GM12878 (cell line): ENCODE results near the gene DNAJC7. TPM values are rescaled to one million over a fixed set of nuclear protein-coding genes. Genes with fewer than 3 reads are reported as not detected.

Experiments used
- ATAC-seq: fragments of 200-7000 bp; cut with Tn5 transposase; 3 replicates; pipeline ENCODE4 v1.9.1; 2020; ENCODE audit warnings: mild to moderate bottlenecking, moderate library complexity
- BruUV-seq: library from RNA; stranded (reverse); fragments of 400-500 nt; replicated peaks from 2 replicates; lab custom pipeline; 2021; lab: Mats Ljungman, UMichigan
- CTCF ChIA-PET: fragments of 300-600 bp; sonication (Branson Sonifier 250); formaldehyde crosslinking; extraction: SDS; loops from one replicate; lab custom pipeline; 2021; ENCODE audit warnings: inconsistent platforms; lab: Yijun Ruan, JAX
- POLR2A ChIA-PET: fragments of 350-600 bp; formaldehyde crosslinking; extraction: SDS; loops from one replicate; lab custom pipeline; 2021; ENCODE audit warnings: inconsistent platforms; lab: Charles Lee
- RAD21 ChIA-PET: fragments of 300-600 bp; sonication (Branson Sonifier 250); formaldehyde crosslinking; loops from one replicate; lab custom pipeline; 2023; ENCODE audit warnings: antibody characterized with exemption; ENCODE audit not compliant: unreplicated experiment; lab: Charles Lee
- SMC1A ChIA-PET: fragments of 300-600 bp; sonication (Branson Sonifier 250); formaldehyde crosslinking; loops from one replicate; lab custom pipeline; 2023; ENCODE audit not compliant: unreplicated experiment, uncharacterized antibody; lab: Charles Lee
- DNase-seq: peaks from one replicate; pipeline ENCODE4 v3.0.0-alpha.2; 2011; ENCODE audit warnings: low read depth, low spot score
- FAIRE-seq: peaks from 3 replicates; lab custom pipeline; 2011; peaks lifted over from hg19 to GRCh38; lab: Jason Lieb, UNC
- H2AFZ ChIP-seq: 2 replicates; pipeline ENCODE4 v1.6.0; 2011; ENCODE audit warnings: low read depth, low read length, control low read depth; ENCODE audit not compliant: control insufficient read depth
- H3K27ac ChIP-seq: 2 replicates; pipeline ENCODE4 v1.5.1; 2011; ENCODE audit warnings: control low read depth; ENCODE audit not compliant: control insufficient read depth, insufficient read depth
- H3K27me3 ChIP-seq, 2 experiments: replicated peaks in 1 of 2; 2 replicates each; pipeline versions ENCODE4 v1.6.0 to v1.6.1; 2011; ENCODE audit warnings: low read length in 1 of 2; ENCODE audit not compliant: control insufficient read depth in 2 of 2, insufficient read depth in 2 of 2
- H3K36me3 ChIP-seq, 2 experiments: 2 replicates each; pipeline ENCODE4 v1.5.1; 2011; ENCODE audit warnings: low read length in 1 of 2; ENCODE audit not compliant: control insufficient read depth in 2 of 2, insufficient read depth in 2 of 2
- H3K4me1 ChIP-seq: 2 replicates; pipeline ENCODE4 v1.6.1; 2011; ENCODE audit warnings: mild to moderate bottlenecking, low read length, moderate library complexity, mixed read lengths; ENCODE audit not compliant: control insufficient read depth, insufficient read depth
- H3K4me2 ChIP-seq: 2 replicates; pipeline ENCODE4 v1.6.0; 2011; ENCODE audit warnings: control low read depth; ENCODE audit not compliant: control insufficient read depth, insufficient read depth
- H3K4me3 ChIP-seq: fragments of 200-600 bp; sonication (generic); 2 replicates; pipeline ENCODE4 v1.5.1; 2016
- H3K79me2 ChIP-seq: 2 replicates; pipeline ENCODE4 v1.6.0; 2011; ENCODE audit warnings: low read length; ENCODE audit not compliant: control insufficient read depth, insufficient read depth
- H3K9ac ChIP-seq: 2 replicates; pipeline ENCODE4 v1.8.0; 2011; ENCODE audit warnings: low read length, control low read depth, mixed read lengths; ENCODE audit not compliant: control insufficient read depth, insufficient read depth
- H3K9me3 ChIP-seq: replicated peaks from 3 replicates; pipeline ENCODE4 v1.5.1; 2011; ENCODE audit warnings: mild to moderate bottlenecking, low read length; ENCODE audit not compliant: control insufficient read depth, insufficient read depth
- H4K20me1 ChIP-seq: 2 replicates; pipeline ENCODE4 v1.6.0; 2011; ENCODE audit not compliant: control insufficient read depth, insufficient read depth
- CEBPB ChIP-seq, 2 experiments: fragments of 150-350 bp in 1 of 2; IDR thresholded peaks; 2 replicates each; pipeline ENCODE4 v1.6.1; 2012 to 2014; ENCODE audit warnings: low read depth in 2 of 2, low read length in 2 of 2, borderline replicate concordance in 1 of 2, inconsistent platforms in 1 of 2
- CTCF ChIP-seq, 3 experiments: IDR thresholded peaks in 2 of 3; conservative IDR thresholded peaks in 1 of 3; 2 replicates each; pipeline ENCODE4 v1.5.1; 2011; ENCODE audit warnings: low read depth in 3 of 3, low read length in 3 of 3, mild to moderate bottlenecking in 3 of 3, control low read depth in 2 of 3, moderate library complexity in 2 of 3, inconsistent platforms in 1 of 3, mixed read lengths in 1 of 3; ENCODE audit not compliant: control insufficient read depth in 2 of 3, insufficient read depth in 1 of 3; ENCODE audit errors: extremely low read depth in 1 of 3
- E4F1 ChIP-seq: fragments of 450-650 bp; IDR thresholded peaks from 2 replicates; pipeline ENCODE4 v1.6.1; 2018; ENCODE audit warnings: borderline replicate concordance, mild to moderate bottlenecking; ENCODE audit not compliant: partially characterized antibody
- IKZF1 ChIP-seq: fragments of 450-650 bp; conservative IDR thresholded peaks from 2 replicates; pipeline ENCODE4 v1.6.1; 2017; ENCODE audit warnings: antibody characterized with exemption, mild to moderate bottlenecking
- SP1 ChIP-seq: IDR thresholded peaks from one replicate; pipeline ENCODE4 v1.6.1; 2011; ENCODE audit warnings: low read depth, low read length
- WGBS: methylation state at CpG from one replicate; pipeline ENCODE4 v1.1.6; 2016; ENCODE audit warnings: low lambda C conversion rate; ENCODE audit not compliant: insufficient replicate concordance, insufficient coverage; ENCODE audit errors: missing lambda C conversion rate; 5-methylcytosine and 5-hydroxymethylcytosine counted together
- in situ Hi-C: fragments of 300-500 bp; cut with MboI; formaldehyde crosslinking; loops from 9 replicates; pipeline ENCODE4 v1.14.3; 2018; ENCODE audit warnings: mixed read lengths
- intact Hi-C: fragments of 100-400 bp; cut with micrococcal nuclease; formaldehyde crosslinking; loops from one replicate; pipeline ENCODE4 v1.14.2; 2022; ENCODE audit not compliant: unreplicated experiment
- polyA plus RNA-seq, 11 experiments: library from polyadenylated mRNA; depleted of rRNA in 4 of 11; unstranded in 6 of 11; stranded (reverse) in 5 of 11; fragments of >200 nt; fragmentation: Nextera tagmentation in 4 of 11; fragmentation: Illumina TruSeq in 1 of 11; extraction: Ambion mirVana in 4 of 11; extraction: Trizol in 1 of 11; gene quantifications; 1 replicate in 1 of 11; 2 replicates in 10 of 11; pipeline versions ENCODE4 v1.2.1 to v1.2.3, GENCODE V29; 2011 to 2016; ENCODE audit warnings: inconsistent platforms in 2 of 11, missing spikeins in 2 of 11, low read depth in 1 of 11
- total RNA-seq, 4 experiments: library from RNA; depleted of rRNA in 3 of 4; stranded (reverse); fragments of >200 nt in 3 of 4; fragmentation: Illumina TruSeq in 1 of 4; extraction: Trizol in 1 of 4; gene quantifications; 2 replicates each; pipeline versions ENCODE4 v1.2.1 to v1.2.3, GENCODE V29; 2013 to 2021

The DNAJC7 gene
- total and polyA plus RNA-seq, 10 of the 15 experiments (the other 5 are each of a cell fraction or from before 2014, with no cell fraction given) = 60.1 to 173 (median 94.9) TPM

- H3K36me3 ChIP-seq = peaks cover 0 to 13% of the 10 kb centered on the region in 2 experiments; a peak in 2 of 4 replicates
- DNase-seq (no peak), ATAC-seq (no peak), FAIRE-seq (no peak)
- H3K4me3 ChIP-seq = no peak overlapping the region
- H4K20me1 ChIP-seq = no peaks in the 10 kb centered on the region
- ChIA-PET SMC1A (interaction anchor here (2.7 kb wide), 1 partner anchor 86 kb away, joined by 16 read pairs; the partner anchor contains the start of gene DHX58), RAD21 (no interaction called here), POLR2A (no interaction called here), CTCF (interaction anchor here (2.5 to 10.1 kb wide), 5 partner anchors 11 to 91 kb away, joined by 9 to 83 read pairs (median 34); partner anchors contain the start of genes DHX58 and DNAJC7)
- WGBS = 65% methylated on average over 5 of the region's 5 CpGs
- H3K4me1 ChIP-seq = peaks cover 13% of the 10 kb centered on the region
- H3K27ac ChIP-seq = no peak overlapping the region
- no peak overlapping the region for H3K9ac ChIP-seq
- in situ Hi-C loops = no loop called here
- H3K9me3 ChIP-seq = no peaks in the 10 kb centered on the region
- TF ChIP-seq IKZF1 (no peak), E4F1 (no peak), SP1 (no peak), CTCF (IDR thresholded peaks at IDR 0.05 in 2 of 3, conservative IDR thresholded peaks at IDR 0.05 in 1 of 3; ENCODE audit: control insufficient read depth in 2 of 3, extremely low read depth in 1 of 3, insufficient read depth in 1 of 3, low read depth in 3 of 3, low read length in 3 of 3) (no peak), CEBPB (IDR thresholded peaks at IDR 0.05; ENCODE audit: borderline replicate concordance in 1 of 2, low read depth in 2 of 2, low read length in 2 of 2) (no peak)
- intact Hi-C loops = loop anchor here (5.0 kb wide), 2 partner anchors 35 to 75 kb away; no protein-coding TSS in a partner anchor
- no TSS peak for BruUV-seq
- no peaks in the 10 kb centered on the region for H3K27me3 ChIP-seq
- no peak overlapping the region for H2AFZ ChIP-seq
- no peaks in the 10 kb centered on the region for H3K79me2 ChIP-seq
- no peak overlapping the region for H3K4me2 ChIP-seq
Measured at GRCh38 chr17:42027590-42027889, 10.3 kb upstream of the DNAJC7 start.
